NCI-H1436 treated with DMSO at 0.1 percent for 48 hours (cell line): Measurements from ENCODE around the gene SLC25A17.
"Not testable (repeated sequence)": the region's sequence is repeated elsewhere in the genome, so short reads cannot be mapped to it uniquely, and the experiment has no call there.

Experiments
- DNase-seq: peaks from one replicate; lab custom pipeline; 2025; lab: John Stamatoyannopoulos, UW

SLC25A17 gene

GRCh38 chr22:40720156-40720537 lies 99.0 kb downstream of the SLC25A17 start:
- not testable (repeated sequence) for DNase-seq
